Vein endothelial cell (primary cell): ENCODE results near the gene DCN. TPM values are rescaled to one million over a fixed set of nuclear protein-coding genes. Genes with fewer than 3 reads are reported as not detected.

Source experiments
- small RNA-seq: library from RNA; depleted of rRNA; stranded (forward); fragments of <200 nt; gene quantifications from one replicate; pipeline ENCODE3, GENCODE V24; 2012
- total RNA-seq: library from RNA; depleted of rRNA; stranded (reverse); fragments of >200 nt; gene quantifications from 2 replicates; pipeline ENCODE4 v1.2.3, GENCODE V29; 2012

DCN gene
- total RNA-seq, result 1.3 and 1.4 TPM in 2 replicates

GRCh38 chr12:91182636-91183455 is at the start of gene DCN:
DCN (minus strand) TSS chr12:91182817; CDS start chr12:91178552, 4,265 bp downstream.

DNA sequence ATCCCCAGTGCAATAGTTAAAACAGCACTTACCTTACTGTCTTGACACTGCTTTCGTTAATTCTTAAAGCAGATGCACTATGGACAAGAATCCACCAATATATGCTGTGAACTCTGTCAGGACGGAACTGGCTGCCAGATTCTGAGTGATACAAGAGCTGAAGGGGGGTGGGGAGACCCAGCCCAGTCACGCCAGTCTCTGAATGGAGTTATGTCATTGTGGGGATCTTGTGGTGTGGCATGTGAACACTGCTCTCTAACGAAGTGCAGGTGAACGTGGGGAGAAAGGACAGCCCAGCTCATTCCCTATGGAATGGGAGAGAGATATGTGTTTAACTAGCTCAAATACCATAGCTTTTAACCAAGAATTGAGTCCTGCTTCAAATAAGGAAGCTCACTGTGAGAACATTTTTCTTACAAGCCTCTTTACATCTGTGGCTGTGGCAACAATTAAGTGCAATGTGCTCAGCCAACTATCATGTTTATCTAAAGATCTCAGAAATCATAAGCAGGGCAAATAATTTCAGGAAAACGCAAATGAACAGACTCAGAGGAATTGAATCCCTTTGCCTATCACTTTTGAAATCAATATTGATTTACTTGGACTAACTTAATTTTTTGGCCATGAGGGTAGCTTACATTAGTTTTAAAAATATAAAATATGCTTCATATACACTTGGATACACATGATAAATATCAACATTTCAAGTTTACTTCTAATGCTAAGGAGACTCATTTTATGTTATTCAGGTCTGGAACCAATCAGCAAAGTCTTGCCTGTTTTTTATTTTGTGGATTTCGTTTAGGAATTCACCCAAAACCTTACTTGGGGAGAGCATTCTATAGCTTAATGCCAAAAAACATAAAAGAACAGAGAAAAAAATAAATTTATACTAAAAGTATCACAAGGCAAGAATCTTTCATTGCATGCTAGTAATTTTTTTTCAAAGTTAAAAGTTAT is 71.0 kb downstream of the DCN start, which contains the start of gene LUM:
Gene LUM (minus strand): TSS at position 129 of the 960 bp plus-strand sequence. CDS start 2,515 bp downstream, outside the sequence.

Small RNA genes lying within 50 kb of the gene (small RNA-seq; reads per million reads assigned to genes)
- gene AC007115.1, result not detected

Other genes starting within 250 kb of the DCN start
- not detected in 2 replicates for gene CCER1, start 227.6 kb downstream of the DCN start, total RNA-seq
- not detected in 2 replicates for gene EPYC, start 177.8 kb downstream of the DCN start, total RNA-seq
- not detected in 2 replicates for gene KERA, start 124.8 kb downstream of the DCN start, total RNA-seq
- gene LUM, start 71.3 kb downstream of the DCN start, total RNA-seq, result 1.2 and 1.3 TPM in 2 replicates